ENCODE measurements around the gene NUMA1.

NUMA1 gene, protein sequence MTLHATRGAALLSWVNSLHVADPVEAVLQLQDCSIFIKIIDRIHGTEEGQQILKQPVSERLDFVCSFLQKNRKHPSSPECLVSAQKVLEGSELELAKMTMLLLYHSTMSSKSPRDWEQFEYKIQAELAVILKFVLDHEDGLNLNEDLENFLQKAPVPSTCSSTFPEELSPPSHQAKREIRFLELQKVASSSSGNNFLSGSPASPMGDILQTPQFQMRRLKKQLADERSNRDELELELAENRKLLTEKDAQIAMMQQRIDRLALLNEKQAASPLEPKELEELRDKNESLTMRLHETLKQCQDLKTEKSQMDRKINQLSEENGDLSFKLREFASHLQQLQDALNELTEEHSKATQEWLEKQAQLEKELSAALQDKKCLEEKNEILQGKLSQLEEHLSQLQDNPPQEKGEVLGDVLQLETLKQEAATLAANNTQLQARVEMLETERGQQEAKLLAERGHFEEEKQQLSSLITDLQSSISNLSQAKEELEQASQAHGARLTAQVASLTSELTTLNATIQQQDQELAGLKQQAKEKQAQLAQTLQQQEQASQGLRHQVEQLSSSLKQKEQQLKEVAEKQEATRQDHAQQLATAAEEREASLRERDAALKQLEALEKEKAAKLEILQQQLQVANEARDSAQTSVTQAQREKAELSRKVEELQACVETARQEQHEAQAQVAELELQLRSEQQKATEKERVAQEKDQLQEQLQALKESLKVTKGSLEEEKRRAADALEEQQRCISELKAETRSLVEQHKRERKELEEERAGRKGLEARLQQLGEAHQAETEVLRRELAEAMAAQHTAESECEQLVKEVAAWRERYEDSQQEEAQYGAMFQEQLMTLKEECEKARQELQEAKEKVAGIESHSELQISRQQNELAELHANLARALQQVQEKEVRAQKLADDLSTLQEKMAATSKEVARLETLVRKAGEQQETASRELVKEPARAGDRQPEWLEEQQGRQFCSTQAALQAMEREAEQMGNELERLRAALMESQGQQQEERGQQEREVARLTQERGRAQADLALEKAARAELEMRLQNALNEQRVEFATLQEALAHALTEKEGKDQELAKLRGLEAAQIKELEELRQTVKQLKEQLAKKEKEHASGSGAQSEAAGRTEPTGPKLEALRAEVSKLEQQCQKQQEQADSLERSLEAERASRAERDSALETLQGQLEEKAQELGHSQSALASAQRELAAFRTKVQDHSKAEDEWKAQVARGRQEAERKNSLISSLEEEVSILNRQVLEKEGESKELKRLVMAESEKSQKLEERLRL (N-terminal part only)

DNA sequence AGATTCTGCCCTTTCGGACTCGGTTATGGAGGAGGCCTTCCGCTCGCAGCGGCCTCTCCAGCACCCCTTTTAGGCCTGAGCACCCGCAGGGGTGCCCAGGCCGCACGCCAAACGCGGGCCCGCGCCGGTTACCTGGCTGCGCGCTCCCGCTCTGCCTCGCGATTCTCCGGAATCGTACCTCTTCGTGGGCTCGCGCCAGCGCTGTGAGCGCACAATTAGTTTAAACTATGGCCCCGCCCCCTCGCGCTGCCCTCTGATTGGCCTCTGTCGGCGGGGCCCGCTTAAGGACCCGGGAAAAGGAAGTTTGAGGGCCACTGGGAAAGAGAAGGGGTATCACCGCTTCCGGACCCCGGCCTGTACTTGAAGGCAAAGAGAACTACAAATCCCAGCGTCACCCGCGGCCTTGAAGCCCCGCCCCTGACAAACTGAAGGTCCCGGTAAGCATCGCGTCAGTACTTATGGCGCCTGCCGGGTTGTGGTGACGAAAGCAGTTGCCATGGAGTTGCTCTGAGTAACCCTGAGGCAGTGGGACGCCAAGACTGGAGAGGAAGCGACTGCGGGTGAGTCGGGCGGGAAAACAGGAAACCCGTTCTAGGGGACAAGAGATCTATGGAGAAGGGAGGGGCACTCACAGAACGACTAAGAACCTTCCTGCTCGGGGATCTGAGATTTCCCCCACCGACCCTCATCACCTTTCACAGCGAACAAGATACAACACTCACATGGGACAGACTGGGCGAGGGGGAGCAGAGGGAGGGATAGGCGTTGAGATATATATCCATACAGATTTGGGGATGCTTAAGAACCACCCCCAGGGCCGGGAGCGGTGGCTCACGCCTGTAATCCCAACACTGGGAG is at the start of gene NUMA1, which contains the start of gene LRRC51:
NUMA1 (minus strand) TSS at position 217 of the 858 bp plus-strand sequence. CDS start 44,599 bp downstream, outside the sequence.
LRRC51 (plus strand) TSS at position 525 of the 858 bp plus-strand sequence. CDS start 8,234 bp downstream, outside the sequence.
- DNase-seq, result peak; percentile 49

DNA sequence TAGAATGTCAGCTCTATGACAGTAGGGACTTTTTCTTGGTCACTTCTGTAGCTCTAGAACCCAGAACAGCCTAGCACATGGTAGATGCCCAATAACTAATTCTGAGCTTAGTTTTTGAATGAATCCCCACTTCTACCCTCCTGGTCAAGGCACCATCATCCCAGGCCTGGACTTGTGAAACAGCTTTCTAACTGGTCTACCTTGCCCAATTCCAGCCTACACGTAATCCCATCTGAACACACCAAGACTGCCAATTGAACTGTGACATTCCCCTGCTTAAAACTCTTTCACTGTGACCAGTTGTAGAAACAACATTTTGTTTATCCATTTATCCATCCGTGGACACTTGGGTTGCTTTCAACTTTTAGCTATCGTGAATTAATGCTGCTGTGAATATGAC is 49.0 kb upstream of the NUMA1 start:
- no peak for DNase-seq

DNA sequence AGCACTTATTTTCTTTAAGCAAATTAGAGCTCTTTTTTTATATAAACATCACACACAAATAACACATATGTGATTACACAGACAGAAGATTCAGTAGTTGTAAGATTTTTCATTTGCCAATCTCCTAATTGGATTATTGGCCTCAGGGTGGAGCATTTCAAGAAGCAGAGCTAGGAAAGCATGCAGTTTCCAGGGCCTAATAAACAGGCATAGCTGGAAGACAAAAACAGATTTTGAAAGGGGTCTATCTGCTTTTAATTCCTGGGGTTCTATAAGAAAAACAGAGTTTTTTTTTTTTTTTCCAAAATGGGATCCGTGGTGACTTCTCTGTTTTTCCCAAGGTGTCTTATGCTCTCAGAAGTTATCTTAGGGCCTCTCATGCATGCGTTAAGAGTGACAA is 47.6 kb upstream of the NUMA1 start:
- DNase-seq, result no peak

DNA sequence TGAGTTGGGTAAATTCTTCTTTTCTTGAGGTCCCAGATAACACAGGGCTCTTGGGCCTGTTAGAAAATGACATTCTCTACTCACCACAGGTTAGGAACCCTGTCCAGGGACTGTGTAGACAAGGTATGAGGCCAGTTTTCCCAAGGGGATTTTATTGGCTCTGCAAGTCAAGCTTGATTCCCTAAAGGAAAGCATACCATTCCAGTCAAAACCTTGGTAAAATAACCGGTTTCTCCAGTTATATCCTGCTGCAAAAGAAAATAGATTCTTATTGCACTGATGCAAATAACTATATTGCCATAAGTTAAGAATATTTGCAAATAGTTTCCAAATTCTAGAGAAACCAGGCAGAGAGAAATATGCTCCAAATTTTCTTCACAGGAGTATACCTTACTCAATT is 45.6 kb upstream of the NUMA1 start:
- no peak for DNase-seq

DNA sequence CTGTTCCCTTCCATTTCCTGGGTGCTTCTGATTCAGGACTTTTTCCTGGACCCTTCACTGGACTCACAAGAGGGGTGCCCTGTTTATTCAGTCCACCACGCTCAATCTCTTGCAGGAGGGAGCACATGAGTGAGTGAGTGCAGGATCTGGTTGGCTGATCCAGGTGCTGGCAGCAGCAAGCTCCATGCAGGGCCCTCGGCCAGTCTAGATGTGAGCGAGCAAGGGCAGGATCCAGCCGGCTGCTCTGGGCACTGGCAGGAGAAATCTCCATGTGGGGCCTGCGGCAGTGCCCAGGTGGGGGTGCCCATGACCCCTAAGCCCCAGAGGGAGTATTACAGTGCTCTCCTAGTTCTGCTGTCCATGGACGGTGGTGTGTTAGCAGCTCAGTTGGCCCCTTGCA is 43.7 kb upstream of the NUMA1 start:
- DNase-seq, result no peak

DNA sequence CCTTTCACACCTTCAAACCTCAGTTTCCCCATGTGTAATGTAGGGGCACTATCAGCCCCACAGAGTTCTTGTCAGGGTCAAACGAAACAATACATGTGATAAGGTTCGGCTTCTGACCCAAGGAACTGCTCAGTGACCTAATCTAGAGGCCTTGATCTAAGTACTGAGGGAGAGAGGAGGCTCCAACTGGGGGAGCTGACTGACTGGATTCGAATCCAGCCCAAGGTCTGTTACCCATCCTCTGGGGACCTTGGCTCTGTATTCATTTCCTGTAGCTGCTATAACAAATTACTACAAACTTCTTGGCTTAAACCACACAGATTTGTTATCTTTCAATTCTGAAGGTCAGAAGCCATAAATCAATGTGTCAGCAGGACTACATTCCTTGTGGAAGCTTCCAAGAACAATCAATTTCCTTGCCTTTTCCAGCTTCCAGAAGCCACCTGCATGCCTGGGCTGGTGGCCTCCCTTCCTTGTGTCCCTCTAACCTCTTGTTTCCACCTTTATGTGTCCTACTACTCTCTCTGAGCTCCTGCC is 42.8 kb upstream of the NUMA1 start:
- DNase-seq, result no peak

DNA sequence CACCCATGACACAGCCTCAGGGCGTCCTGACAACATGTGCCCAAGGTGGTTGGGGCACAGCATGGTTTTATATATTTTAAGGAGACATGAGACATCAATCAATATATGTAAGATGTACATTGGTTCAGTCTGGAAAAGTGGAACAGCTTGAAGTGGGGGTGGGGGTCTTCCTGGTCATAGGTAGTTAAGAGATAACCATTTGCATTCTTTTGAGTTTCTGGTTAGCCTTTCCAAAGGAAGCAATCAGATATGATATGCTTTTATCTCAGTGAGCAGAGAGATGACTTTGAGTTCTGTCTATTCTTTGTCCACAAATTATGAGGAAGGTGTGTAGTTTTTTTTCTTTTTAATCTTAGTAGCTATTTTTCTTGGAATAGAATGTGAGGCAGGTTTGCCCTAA is 42.3 kb upstream of the NUMA1 start:
- DNase-seq, result no peak

DNA sequence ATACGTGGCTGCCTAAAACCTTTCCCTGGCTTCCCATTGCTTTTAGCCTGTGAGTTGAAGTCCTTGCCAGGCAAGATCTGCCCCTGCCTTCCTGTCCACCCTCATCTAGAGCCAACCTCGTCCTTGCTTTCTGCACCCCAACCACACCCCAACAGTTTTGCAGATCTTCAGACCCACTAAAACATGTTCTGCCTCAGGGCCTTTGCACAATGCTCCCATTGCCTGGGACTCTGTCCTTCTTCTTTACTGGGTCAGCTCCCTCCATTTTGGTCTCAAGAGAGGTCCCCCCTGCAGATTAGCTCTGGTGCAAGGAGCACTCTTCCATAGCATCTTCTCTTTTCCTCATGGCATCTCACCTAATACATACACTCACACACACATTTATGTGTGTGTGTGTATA is 40.6 kb upstream of the NUMA1 start:
- no peak for DNase-seq

DNA sequence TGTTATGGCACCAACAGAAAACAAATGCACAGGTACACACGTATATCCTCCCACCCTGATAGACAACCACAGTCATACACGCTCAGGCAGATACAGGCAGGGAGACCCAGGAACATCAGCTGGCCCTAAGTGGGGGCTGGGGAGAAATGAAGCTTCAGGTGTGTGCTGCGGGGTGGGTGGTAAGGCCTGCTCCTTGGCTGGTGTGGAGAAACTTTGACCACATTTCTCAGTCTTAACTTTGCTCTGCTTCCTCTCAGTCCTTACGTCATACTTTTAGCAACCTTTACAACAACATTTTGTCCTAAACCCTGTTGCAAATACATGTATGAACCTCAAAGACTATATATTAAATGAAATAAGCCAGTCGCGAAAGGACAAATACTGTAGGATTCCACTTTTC is 38.9 kb upstream of the NUMA1 start:
- no peak for DNase-seq

DNA sequence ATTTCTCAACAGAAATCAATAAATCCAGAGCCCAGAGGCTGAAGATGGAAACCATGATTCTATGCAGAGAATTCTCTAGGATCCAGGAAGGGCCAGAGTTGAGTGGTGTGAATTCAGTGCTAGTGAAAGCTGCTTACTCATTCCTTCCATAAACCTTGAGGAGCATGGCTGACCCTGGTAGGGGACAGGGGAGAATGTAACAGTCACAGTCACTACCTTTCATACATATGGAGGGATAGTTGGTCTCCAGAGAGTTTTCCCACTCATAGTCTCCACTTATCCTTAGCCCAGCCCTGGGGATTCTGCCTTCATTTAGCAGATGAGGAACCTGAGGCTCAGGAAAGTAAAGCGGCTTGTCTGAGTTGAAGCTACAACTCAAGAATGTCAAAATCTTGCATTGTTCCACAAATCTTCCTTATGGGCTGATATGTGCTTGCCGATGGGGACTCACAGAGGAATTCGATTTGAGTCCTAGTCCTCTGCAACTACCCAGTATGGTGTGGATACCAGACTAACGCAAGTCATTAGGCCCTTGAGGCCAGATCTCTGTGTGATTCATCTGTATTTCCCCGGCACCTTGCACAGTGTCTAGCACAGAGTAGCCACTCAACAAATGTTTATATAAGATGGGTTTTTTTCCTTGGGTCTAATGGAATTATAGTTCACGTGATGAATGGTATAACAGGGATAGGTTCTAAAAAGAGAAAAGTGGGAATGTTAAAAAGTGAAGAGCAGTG is 35.8 kb upstream of the NUMA1 start:
- no peak for DNase-seq

DNA sequence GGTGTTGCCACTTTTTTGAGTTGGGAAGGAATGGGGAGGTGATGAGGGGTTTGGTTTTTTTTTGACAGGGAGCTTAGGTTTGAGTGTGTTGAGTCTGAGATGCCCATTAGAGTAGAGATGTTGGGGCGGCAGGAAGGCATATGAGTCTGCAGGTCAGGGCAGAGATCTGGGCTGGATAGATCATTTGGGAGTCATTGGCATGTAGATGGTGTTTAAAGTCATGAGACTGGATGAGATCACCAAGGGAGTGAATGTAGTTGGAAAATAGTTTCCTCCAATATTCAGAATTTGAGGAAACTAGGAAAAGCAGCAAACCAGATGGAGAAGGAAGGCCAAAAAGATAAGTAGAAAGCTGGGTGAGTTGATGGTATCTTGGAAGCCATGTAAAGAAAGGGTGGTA is 34.2 kb upstream of the NUMA1 start:
- DNase-seq, result no peak

DNA sequence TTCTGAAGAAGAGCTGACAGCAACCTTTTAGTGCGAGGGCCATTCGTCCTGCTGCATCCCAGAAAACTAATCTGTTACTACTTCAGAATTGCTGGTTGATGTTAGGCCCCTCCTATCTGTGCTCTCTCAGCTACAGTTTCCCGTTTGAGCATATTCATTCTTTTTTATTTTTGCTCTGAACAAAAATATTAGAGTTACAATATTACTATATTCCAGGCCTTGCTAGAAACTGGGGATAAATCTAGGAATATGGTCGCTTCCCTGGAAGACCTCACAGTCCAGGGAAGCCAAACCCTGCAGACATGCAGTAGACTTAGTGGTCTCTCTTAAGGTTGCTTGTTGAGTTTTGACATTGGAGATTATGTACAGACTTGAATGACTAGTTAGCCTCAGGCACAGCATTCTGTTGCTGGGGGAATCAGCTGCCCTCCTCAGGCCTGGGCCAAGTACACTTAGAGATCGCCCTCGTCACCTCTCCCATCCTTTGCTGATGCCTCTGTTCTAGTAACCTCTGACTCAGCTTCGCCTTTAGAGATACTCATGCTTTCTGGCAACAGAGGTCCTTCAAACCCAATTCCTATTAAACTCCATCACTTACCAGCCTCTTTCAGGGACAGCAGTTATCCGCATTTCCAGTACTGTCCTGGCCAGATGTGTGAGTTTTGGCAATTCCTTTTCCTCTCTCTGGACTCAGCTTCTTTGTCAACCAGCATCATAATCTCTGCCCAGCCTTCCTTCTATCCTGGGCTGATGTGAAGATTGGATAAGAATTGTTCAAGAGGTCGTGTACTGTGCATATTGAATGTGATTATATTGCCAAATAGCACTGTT is 32.9 kb upstream of the NUMA1 start:
- DNase-seq, result no peak

DNA sequence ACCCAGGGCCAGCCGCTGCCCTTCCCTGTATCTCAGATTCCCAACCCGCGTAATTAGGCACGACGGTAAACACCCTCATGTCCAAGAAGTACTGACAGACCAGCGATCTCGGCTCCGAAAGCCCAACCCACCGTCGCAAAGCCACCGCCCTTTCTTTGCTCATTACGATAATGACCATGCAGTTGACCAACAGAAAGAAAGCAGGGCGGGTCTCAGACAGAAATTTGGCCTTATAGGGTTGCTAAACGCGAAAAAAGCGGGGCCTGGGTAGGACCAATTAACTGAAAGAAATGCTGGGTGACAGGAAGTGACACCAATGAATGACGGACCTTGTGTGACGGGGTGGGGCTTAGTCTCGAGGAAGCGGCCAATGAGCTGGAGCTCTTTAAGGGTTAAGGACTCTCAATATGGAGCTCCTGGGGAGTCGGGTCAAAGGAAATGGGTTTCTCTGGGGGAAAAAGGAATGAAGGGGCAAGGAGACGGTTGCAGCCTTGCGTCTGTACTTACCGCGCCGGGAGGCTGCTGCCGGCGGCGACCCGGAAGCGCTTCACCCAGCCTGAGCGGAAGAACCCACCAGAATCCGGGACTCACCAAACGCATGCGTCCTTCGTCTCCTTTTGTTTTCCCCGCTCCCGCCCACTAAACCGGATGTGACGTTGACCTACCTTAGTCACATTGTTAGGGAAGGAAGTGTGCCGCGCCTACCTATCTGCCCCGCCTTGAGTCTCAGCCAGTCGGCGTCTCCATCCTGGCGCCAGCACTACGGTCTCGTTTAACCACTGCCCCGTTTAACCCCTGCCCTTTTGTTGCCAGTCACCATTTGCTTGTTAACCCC is 32.0 kb upstream of the NUMA1 start, which contains the start of gene ANAPC15:
ANAPC15 (minus strand) TSS at position 553 of the 835 bp plus-strand sequence. CDS start 1,419 bp downstream, outside the sequence.
- peak; percentile 65 for DNase-seq

DNA sequence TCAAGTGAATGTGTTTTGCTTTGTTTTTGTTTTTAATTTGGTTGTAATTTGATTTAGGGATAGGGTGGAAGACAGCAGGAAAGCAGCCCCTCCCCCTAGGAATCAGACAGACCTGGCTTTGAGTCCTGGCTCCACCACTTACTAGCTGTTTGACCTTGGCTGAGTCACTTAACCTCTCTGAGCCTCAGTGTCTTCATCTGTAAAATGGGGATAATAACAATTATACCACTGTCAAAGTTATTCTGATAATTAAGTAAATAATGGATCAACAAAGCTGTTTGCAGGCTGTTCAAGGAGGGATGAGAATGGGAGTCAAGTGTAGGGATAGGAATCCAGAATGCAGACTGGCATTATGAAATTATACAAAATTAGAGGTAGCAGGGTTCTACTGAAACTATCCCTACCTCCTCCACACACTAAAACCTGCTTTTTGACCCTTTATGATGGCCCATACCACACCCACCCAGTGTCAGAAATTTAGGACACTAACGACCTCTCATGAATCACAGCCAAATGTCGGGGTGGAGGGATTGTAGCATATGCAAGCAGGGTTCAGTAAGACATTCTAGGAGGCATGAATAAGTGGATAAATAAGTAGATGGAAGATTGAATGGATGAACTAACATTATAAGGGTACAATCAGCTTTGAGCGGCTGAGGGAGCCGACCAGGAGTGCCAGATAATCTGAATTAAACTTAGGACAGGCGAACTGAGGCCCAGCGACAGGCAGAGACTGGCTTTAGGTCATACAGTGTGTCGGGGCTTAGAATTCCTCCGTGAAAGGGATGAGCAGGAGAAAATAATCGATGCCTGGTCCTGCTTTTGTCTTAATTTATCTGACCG is 31.2 kb upstream of the NUMA1 start:
- no peak for DNase-seq

DNA sequence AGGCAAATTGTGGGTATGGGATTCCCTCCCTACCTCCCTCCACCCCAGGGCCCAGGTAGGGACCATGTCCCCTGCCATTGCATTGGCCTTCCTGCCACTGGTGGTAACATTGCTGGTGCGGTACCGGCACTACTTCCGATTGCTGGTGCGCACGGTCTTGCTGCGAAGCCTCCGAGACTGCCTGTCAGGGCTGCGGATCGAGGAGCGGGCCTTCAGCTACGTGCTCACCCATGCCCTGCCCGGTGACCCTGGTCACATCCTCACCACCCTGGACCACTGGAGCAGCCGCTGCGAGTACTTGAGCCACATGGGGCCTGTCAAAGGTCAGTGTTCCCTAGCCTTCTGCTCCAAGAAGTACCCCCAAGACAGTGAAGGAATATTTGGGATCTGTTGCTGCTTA is 25.5 kb upstream of the NUMA1 start, which contains the start of gene TOMT:
TOMT (plus strand) TSS at position 37 of the 400 bp plus-strand sequence; CDS start at position 65, 28 bp downstream.
- DNase-seq, result no peak

DNA sequence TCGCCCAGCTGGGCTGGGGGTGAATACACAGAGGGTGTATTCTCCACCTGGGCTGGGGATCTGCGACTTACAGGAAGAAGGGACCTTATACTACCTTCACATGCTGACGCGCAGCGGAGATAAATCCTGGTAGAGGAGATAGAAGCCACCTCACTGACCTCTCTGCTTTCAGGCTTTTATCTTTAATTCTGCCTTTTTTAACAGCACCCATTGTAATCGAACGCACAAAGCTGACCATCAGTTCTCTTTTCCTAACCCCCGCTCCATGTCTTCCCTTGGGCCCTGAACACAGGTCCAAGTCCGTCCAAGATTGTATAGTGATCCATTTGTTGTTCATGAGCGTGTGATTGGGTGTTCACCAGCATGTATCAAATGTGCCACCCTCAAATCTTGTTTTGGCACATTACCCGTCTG is 23.4 kb upstream of the NUMA1 start:
- no peak for DNase-seq

DNA sequence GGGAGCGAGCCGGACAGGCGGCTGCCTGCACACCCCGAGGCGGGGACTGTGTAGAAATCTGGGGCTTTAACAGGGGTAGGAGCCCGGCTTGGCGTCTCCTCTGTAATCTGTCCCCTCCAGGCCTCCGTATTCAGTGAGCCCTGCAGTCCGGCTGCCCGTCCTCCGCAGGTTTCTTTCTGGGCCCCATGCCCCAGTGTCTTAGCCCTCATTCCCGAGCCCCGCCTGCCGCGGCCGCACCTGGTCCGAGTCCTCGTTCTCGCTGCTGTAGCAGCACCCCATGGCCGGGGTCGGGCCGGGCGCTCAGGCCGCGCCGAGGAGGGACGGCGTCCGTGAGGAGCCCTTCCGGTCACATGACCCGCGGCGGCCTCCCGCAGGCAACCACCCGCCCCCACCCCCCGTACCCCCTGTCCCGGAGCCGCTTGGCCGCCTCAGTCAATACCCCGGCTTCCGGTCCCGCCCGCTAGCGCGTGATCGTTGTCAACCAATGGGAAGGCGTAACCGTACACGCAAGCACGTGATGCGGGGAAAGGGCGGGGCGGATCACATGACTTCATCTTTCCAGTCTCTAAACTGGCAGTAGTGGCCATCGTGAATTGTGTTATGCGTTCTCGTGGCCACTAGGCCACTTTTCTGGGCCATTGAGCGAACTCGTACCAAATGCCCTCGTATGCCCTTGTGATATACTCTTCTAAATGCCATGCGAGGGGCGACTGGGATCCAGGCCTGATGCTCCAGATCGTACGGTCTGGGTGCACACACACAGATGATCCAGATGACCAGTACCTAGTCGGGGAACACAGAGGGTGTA is 22.8 kb upstream of the NUMA1 start, which contains the start of gene LAMTOR1:
LAMTOR1 (minus strand) TSS at position 352 of the 808 bp plus-strand sequence; CDS start at position 279, 73 bp downstream.
- DNase-seq, result peak; percentile 83

Data from 8988T (cell line).